ENCODE data around the gene AMMECR1.

- no peak for TF ChIP-seq CTCF (IDR thresholded peaks at IDR 0.05)
- TF ChIP-seq POLR2A (IDR thresholded peaks at IDR 0.05), result no peak
Observed at GRCh38 chrX:110188701-110189558, 129.0 kb downstream of the AMMECR1 start.

All from prostate gland (tissue), 2 donors.